RWPE2 (cell line): ENCODE measurements around the gene MRGPRX2.

Source experiments
- ATAC-seq: fragments of 200-7000 bp; cut with Tn5 transposase; 3 replicates; pipeline ENCODE4 v1.9.1; 2021; ENCODE audit warnings: low read depth
- DNase-seq: peaks from one replicate; pipeline ENCODE4 v3.0.0-alpha.2; 2020; ENCODE audit warnings: low spot score
- H3K27ac ChIP-seq: fragments of 450-650 bp; 2 replicates; pipeline ENCODE4 v1.5.1; 2017; ENCODE audit warnings: mild to moderate bottlenecking; ENCODE audit not compliant: poor library complexity, severe bottlenecking
- H3K27me3 ChIP-seq: fragments of 250-450 bp; sonication (Bioruptor Pico); 2 replicates; pipeline ENCODE4 v1.5.1; 2021; ENCODE audit warnings: mild to moderate bottlenecking, moderate library complexity; ENCODE audit not compliant: insufficient read depth, poor library complexity, severe bottlenecking
- H3K36me3 ChIP-seq: fragments of 250-450 bp; sonication (Bioruptor Pico); 2 replicates; pipeline ENCODE4 v1.5.1; 2020; ENCODE audit warnings: low read depth, mild to moderate bottlenecking, moderate library complexity
- H3K4me1 ChIP-seq: fragments of 250-450 bp; sonication (Bioruptor Pico); 2 replicates; pipeline ENCODE4 v1.5.1; 2021; ENCODE audit warnings: mild to moderate bottlenecking, moderate library complexity; ENCODE audit not compliant: insufficient read depth, poor library complexity, severe bottlenecking
- H3K4me3 ChIP-seq: fragments of 250-450 bp; sonication (Bioruptor Pico); 2 replicates; pipeline ENCODE4 v1.5.1; 2021; ENCODE audit warnings: mild to moderate bottlenecking, moderate library complexity; ENCODE audit not compliant: severe bottlenecking
- H3K9me3 ChIP-seq: fragments of 250-450 bp; sonication (Bioruptor Pico); 2 replicates; pipeline ENCODE4 v1.5.1; 2021; ENCODE audit warnings: mild to moderate bottlenecking, moderate library complexity; ENCODE audit not compliant: severe bottlenecking
- TF ChIP-seq, protein P1 (sequence below): fragments of 450-650 bp; IDR thresholded peaks from one replicate; pipeline ENCODE4 v1.5.1; 2017; ENCODE audit warnings: mild to moderate bottlenecking, moderate library complexity; ENCODE audit not compliant: poor library complexity, severe bottlenecking

MRGPRX2 gene

DNA sequence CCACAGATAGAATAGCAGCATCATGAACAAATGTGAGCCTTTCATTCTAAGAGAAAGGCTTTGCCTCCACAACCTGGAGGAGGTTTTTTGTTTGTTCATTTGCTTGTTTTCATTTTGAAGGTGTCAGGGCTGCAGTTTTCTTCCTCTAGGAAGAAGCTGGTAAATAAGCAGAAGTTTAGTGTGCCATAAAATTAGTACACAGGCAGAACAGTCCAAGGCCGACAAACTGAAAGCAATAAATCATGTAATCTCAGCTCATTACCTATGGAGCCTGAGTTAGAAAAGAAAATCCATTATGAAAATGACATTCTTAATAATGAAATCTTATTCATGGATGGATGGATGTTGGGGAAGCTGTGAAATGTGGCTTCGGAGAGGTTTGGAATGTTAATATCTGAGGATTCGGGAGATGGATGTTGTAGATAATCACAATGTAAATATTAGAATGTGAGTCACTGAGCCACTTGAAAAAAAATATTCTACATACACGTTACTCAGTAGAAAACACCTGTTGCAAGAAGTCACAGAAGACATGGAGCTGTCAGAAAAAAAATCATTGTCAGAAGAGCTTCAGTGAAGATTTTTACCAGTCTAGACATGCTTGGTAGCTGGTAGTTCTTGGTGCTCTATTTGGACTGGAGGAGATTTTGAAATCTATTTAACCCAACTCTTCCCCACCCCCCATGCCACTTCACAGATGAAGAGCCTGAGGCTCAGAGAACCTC, 41.4 kb upstream of the MRGPRX2 start:
- Histone ChIP-seq H3K4me1 (peaks cover 5% of the 10 kb centered on the region), H3K27ac (no peak overlapping the region)
- ATAC-seq: peak; percentile 80

DNA sequence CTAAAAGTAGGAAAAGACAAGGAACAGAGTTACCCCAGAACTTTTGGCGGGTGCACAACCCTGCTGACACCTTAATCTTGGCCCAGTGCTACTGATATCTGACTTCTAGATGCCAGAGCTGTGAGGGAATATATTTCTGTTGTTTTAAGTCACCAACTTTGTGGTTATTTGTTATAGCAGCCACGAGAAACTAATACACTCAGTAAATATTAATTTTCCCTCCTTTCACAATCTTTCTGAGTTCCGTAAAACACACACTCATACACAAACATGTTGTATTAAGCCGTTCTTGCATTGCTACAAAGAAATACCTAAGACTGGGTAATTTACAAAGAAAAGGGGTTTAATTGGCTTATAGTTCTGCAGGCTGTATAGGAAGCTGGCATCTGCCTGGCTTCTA, 40.4 kb upstream of the MRGPRX2 start:
- Histone ChIP-seq H3K36me3 (no peaks in the 10 kb centered on the region), H3K9me3 (no peaks in the 10 kb centered on the region), H3K27ac (no peak overlapping the region), H3K4me1 (peaks cover 5% of the 10 kb centered on the region), H3K4me3 (no peak overlapping the region), H3K27me3 (no peaks in the 10 kb centered on the region)
- no peak for DNase-seq
- ATAC-seq: no peak
- TF ChIP-seq, protein P1, sequence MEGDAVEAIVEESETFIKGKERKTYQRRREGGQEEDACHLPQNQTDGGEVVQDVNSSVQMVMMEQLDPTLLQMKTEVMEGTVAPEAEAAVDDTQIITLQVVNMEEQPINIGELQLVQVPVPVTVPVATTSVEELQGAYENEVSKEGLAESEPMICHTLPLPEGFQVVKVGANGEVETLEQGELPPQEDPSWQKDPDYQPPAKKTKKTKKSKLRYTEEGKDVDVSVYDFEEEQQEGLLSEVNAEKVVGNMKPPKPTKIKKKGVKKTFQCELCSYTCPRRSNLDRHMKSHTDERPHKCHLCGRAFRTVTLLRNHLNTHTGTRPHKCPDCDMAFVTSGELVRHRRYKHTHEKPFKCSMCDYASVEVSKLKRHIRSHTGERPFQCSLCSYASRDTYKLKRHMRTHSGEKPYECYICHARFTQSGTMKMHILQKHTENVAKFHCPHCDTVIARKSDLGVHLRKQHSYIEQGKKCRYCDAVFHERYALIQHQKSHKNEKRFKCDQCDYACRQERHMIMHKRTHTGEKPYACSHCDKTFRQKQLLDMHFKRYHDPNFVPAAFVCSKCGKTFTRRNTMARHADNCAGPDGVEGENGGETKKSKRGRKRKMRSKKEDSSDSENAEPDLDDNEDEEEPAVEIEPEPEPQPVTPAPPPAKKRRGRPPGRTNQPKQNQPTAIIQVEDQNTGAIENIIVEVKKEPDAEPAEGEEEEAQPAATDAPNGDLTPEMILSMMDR: no peak

More for the DNA sequence above, 41.4 kb upstream of the MRGPRX2 start:
- DNase-seq: no peak
- Histone ChIP-seq H3K4me3 (no peak overlapping the region), H3K9me3 (no peaks in the 10 kb centered on the region), H3K36me3 (no peaks in the 10 kb centered on the region), H3K27me3 (no peaks in the 10 kb centered on the region)
- TF ChIP-seq, protein P1: no peak

DNA sequence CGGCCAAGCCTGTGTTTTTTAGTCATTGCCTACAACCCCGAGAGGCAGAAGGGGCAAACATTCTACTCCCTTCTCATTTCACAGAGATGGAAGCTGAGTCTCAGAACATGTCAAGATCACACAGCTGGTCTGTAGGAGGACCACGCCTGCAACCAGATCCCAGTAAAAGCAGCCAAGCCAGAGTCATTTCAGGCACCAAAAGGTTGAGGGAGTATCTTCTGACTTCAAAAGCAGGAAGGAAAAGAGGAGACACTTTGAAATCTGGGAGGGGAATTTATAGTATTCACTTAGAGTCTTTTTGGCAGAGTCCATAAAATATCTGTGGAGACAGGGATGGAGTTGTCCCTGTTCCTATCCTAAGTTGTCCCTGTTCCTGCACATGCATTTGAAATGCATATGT, 38.6 kb upstream of the MRGPRX2 start:
- ATAC-seq (no peak), DNase-seq (no peak)
- H3K9me3 ChIP-seq: no peaks in the 10 kb centered on the region
- no peak overlapping the region for H3K4me3 ChIP-seq
- TF ChIP-seq, protein P1: no peak
- H3K36me3 ChIP-seq: no peaks in the 10 kb centered on the region
- no peaks in the 10 kb centered on the region for H3K27me3 ChIP-seq
- peaks cover 5% of the 10 kb centered on the region for H3K4me1 ChIP-seq
- H3K27ac ChIP-seq: no peak overlapping the region

DNA sequence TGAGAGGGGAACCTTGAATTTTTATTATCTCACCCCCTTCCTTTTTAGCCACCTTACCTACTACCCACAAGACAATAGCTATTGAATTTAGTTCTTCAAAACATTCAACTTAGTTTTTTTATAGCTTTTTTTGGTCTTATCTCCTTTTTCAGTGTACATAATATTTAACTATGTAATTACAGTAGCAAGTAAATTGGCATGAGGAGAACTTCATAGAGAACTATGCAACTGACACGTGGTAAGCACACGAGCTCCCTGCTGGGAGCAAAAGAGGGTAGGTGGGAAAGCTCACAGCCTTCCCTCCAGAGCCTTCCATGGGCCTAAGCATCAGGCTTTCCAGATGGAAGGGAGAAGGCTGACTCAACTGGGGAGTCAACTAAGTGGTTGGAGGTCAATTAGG, 34.3 kb upstream of the MRGPRX2 start:
- TF ChIP-seq, protein P1: no peak
- no peak for ATAC-seq
- H3K36me3 ChIP-seq: no peaks in the 10 kb centered on the region
- H3K4me1 ChIP-seq: peaks cover 3% of the 10 kb centered on the region
- no peak overlapping the region for H3K27ac ChIP-seq
- H3K27me3 ChIP-seq: no peaks in the 10 kb centered on the region
- no peaks in the 10 kb centered on the region for H3K9me3 ChIP-seq
- no peak for DNase-seq
- H3K4me3 ChIP-seq: no peak overlapping the region

DNA sequence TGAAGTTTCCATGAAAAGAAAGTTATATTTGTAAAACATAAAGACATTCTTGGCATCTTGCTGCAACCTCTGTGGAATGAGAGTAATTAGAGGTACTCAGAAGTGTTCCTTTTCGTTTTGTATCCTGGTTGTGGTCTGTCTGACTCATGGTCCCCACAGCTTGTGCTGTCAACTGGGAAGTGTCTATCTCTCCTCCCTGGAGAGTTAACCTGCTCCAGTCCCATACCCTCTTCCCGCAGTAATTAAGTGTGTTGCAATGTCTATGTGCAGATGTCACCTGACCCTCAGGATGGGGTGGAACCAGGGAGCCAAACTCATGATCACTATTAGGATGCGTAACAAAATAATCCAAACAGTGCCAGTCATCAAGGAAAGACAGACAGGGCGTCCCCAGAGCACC, 33.5 kb upstream of the MRGPRX2 start:
- Histone ChIP-seq H3K9me3 (no peaks in the 10 kb centered on the region), H3K36me3 (no peaks in the 10 kb centered on the region), H3K27me3 (no peaks in the 10 kb centered on the region), H3K4me1 (peaks cover 9% of the 10 kb centered on the region), H3K4me3 (no peak overlapping the region), H3K27ac (no peak overlapping the region)
- TF ChIP-seq, protein P1: no peak
- no peak for ATAC-seq
- DNase-seq: no peak
